NT2/D1 (cell line): ENCODE measurements around the gene QRFP.

ENCODE experiments used
- SUZ12 ChIP-seq: IDR thresholded peaks from 2 replicates; pipeline ENCODE4 v1.6.1; 2011; ENCODE audit not compliant: insufficient read length, insufficient read depth; ENCODE audit errors: extremely low read depth
- ZNF274 ChIP-seq: IDR thresholded peaks from 2 replicates; pipeline ENCODE4 v1.6.1; 2011; ENCODE audit warnings: mild to moderate bottlenecking, low read depth, low read length

GRCh38 chr9:130930804-130931349 lies 34.3 kb upstream of the QRFP start:
- no peak for TF ChIP-seq SUZ12
- no peak for TF ChIP-seq ZNF274
